Right atrium auricular region (tissue), 2 donors: Measurements from ENCODE around the gene KIAA1217. TPM values are rescaled to one million over a fixed set of nuclear protein-coding genes. Genes with fewer than 3 reads are reported as not detected.

ENCODE experiments used
- DNase-seq: peaks from one replicate; pipeline ENCODE4 v3.0.0-alpha.2; 2019; ENCODE audit warnings: low spot score
- H3K27ac ChIP-seq, 2 donors: fragments of 200-600 bp; sonication (generic); 1 replicate in 1 of 2; 2 replicates in 1 of 2; pipeline ENCODE4 v1.5.1; 2016 to 2019
- H3K27me3 ChIP-seq, 2 donors: fragments of 200-600 bp; sonication (generic); one replicate each; pipeline versions ENCODE4 v1.5.1 to v1.6.0; 2017 to 2019
- H3K36me3 ChIP-seq: fragments of 200-600 bp; sonication (generic); one replicate; pipeline ENCODE4 v1.5.1; 2016
- H3K4me1 ChIP-seq, 2 donors: fragments of 200-600 bp; sonication (generic); one replicate each; pipeline versions ENCODE4 v1.5.1 to v1.6.0; 2017 to 2019
- H3K4me3 ChIP-seq, 2 donors: fragments of 200-600 bp; sonication (generic); 1 replicate in 1 of 2; 2 replicates in 1 of 2; pipeline ENCODE4 v1.5.1; 2017 to 2019; ENCODE audit warnings: mild to moderate bottlenecking in 1 of 2, moderate library complexity in 1 of 2
- H3K9me3 ChIP-seq, 2 donors: fragments of 200-600 bp; sonication (generic); one replicate each; pipeline ENCODE4 v1.5.1; 2019
- CTCF ChIP-seq, 2 donors: fragments of 200-600 bp; sonication (generic); IDR thresholded peaks; one replicate each; pipeline ENCODE4 v1.5.1; 2019; ENCODE audit warnings: antibody characterized with exemption in 2 of 2
- total RNA-seq, 2 donors: library from RNA; depleted of rRNA; stranded (reverse); fragments of >200 nt; gene quantifications; one replicate each; pipeline ENCODE4 v1.1.0, GENCODE V29; 2016

KIAA1217 gene
- total RNA-seq, 2 donors from 2014 or later = 24.0 to 33.3 TPM

GRCh38 chr10:24269476-24269875, 60.5 kb downstream of the KIAA1217 start:
- no peaks in the 10 kb centered on the region for H3K9me3 ChIP-seq
- H3K27ac ChIP-seq = no peak overlapping the region
- no peak overlapping the region for H3K4me3 ChIP-seq
- no peak for DNase-seq
- no peak for TF ChIP-seq CTCF (IDR thresholded peaks at IDR 0.05)
- H3K27me3 ChIP-seq = no peaks in the 10 kb centered on the region
- H3K4me1 ChIP-seq = peaks cover 0 to under 1% of the 10 kb centered on the region in 2 donors
- no peaks in the 10 kb centered on the region for H3K36me3 ChIP-seq

- TF ChIP-seq CTCF (IDR thresholded peaks at IDR 0.05) = no peak
- Histone ChIP-seq H3K9me3 (no peaks in the 10 kb centered on the region), H3K4me1 (peaks cover 0 to 5% of the 10 kb centered on the region in 2 donors), H3K36me3 (no peaks in the 10 kb centered on the region), H3K27ac (no peak overlapping the region), H3K4me3 (no peak overlapping the region), H3K27me3 (no peaks in the 10 kb centered on the region)
- DNase-seq = no peak
Measured at GRCh38 chr10:24272374-24272773, 63.4 kb downstream of the KIAA1217 start.

GRCh38 chr10:24277277-24277676, 68.3 kb downstream of the KIAA1217 start:
- no peak for TF ChIP-seq CTCF (IDR thresholded peaks at IDR 0.05)
- Histone ChIP-seq H3K36me3 (no peaks in the 10 kb centered on the region), H3K4me3 (no peak overlapping the region), H3K4me1 (peaks cover 0 to 17% of the 10 kb centered on the region in 2 donors), H3K9me3 (peaks cover 0 to 6% of the 10 kb centered on the region in 2 donors), H3K27ac (peak overlapping the region; percentile 84 to 92), H3K27me3 (no peaks in the 10 kb centered on the region)
- DNase-seq = no peak

- H3K4me1 ChIP-seq = peaks cover 0 to 17% of the 10 kb centered on the region in 2 donors
- H3K27me3 ChIP-seq = no peaks in the 10 kb centered on the region
- TF ChIP-seq CTCF (IDR thresholded peaks at IDR 0.05) = no peak
- no peaks in the 10 kb centered on the region for H3K36me3 ChIP-seq
- H3K9me3 ChIP-seq = peaks cover 0 to 6% of the 10 kb centered on the region in 2 donors
- H3K4me3 ChIP-seq = no peak overlapping the region
- DNase-seq = peak; percentile 71
- peak overlapping the region; percentile 84 to 92 for H3K27ac ChIP-seq
Measured at GRCh38 chr10:24277771-24278170, 68.8 kb downstream of the KIAA1217 start.

- no peaks in the 10 kb centered on the region for H3K27me3 ChIP-seq
- H3K27ac ChIP-seq = peak overlapping the region; percentile 84 to 92
- no peak overlapping the region for H3K4me3 ChIP-seq
- TF ChIP-seq CTCF (IDR thresholded peaks at IDR 0.05) = no peak
- DNase-seq = no peak
- no peaks in the 10 kb centered on the region for H3K36me3 ChIP-seq
- H3K9me3 ChIP-seq = peaks cover 0 to 6% of the 10 kb centered on the region in 2 donors
- peaks cover 0 to 17% of the 10 kb centered on the region in 2 donors for H3K4me1 ChIP-seq
Measured at GRCh38 chr10:24278176-24278889, 69.4 kb downstream of the KIAA1217 start.

GRCh38 chr10:24279166-24279565, 70.2 kb downstream of the KIAA1217 start:
- no peak for DNase-seq
- peaks cover 0 to 6% of the 10 kb centered on the region in 2 donors for H3K9me3 ChIP-seq
- no peak overlapping the region for H3K4me3 ChIP-seq
- H3K27me3 ChIP-seq = no peaks in the 10 kb centered on the region
- peak overlapping the region; percentile 84 to 92 for H3K27ac ChIP-seq
- H3K4me1 ChIP-seq = peaks cover 0 to 17% of the 10 kb centered on the region in 2 donors
- no peak for TF ChIP-seq CTCF (IDR thresholded peaks at IDR 0.05)
- no peaks in the 10 kb centered on the region for H3K36me3 ChIP-seq
